ENCODE results near the gene CLVS2.

CLVS2 gene

GRCh38 chr6:122995921-122996793 is at the start of gene CLVS2:
TSS of gene CLVS2 (plus strand) at chr6:122996235. CDS start at chr6:122997778, 1,543 bp downstream.
- no peak for DNase-seq

GRCh38 chr6:122947355-122947754 is 48.7 kb upstream of the CLVS2 start:
- no peak for DNase-seq

- DNase-seq = no peak
Measured at GRCh38 chr6:122953766-122954165, 42.3 kb upstream of the CLVS2 start.

GRCh38 chr6:122956376-122956775 is 39.7 kb upstream of the CLVS2 start:
- no peak for DNase-seq

GRCh38 chr6:122962000-122962624 is 33.9 kb upstream of the CLVS2 start:
- no peak for DNase-seq

GRCh38 chr6:122969999-122970533 is 26.0 kb upstream of the CLVS2 start:
- DNase-seq = no peak

- DNase-seq = no peak
Measured at GRCh38 chr6:122977180-122977579, 18.9 kb upstream of the CLVS2 start.

GRCh38 chr6:122984393-122984792 is 11.6 kb upstream of the CLVS2 start:
- DNase-seq = no peak

GRCh38 chr6:122994256-122994655 is 1.8 kb upstream of the CLVS2 start:
- no peak for DNase-seq

GRCh38 chr6:122996794-122997505 is 915 bp downstream of the CLVS2 start:
- no peak for DNase-seq

- no peak for DNase-seq
Measured at GRCh38 chr6:122997541-122998150, 1.6 kb downstream of the CLVS2 start.

GRCh38 chr6:122998403-122998975 is 2.5 kb downstream of the CLVS2 start:
- DNase-seq = no peak

- no peak for DNase-seq
Measured at GRCh38 chr6:123000244-123000770, 4.3 kb downstream of the CLVS2 start.

GRCh38 chr6:123001540-123001939 is 5.5 kb downstream of the CLVS2 start:
- DNase-seq = no peak

- no peak for DNase-seq
Measured at GRCh38 chr6:123007885-123008284, 11.8 kb downstream of the CLVS2 start.

GRCh38 chr6:123009059-123009458 is 13.0 kb downstream of the CLVS2 start:
- no peak for DNase-seq

GRCh38 chr6:123014835-123015234 is 18.8 kb downstream of the CLVS2 start:
- DNase-seq = no peak

- no peak for DNase-seq
Measured at GRCh38 chr6:123016431-123017103, 20.5 kb downstream of the CLVS2 start.

GRCh38 chr6:123017104-123017682 is 21.2 kb downstream of the CLVS2 start:
- DNase-seq = no peak

GRCh38 chr6:123022975-123023374 is 26.9 kb downstream of the CLVS2 start:
- DNase-seq = no peak

GRCh38 chr6:123024976-123025375 is 28.9 kb downstream of the CLVS2 start:
- DNase-seq = no peak

Data from 8988T (cell line).